GM13976 (cell line): Measurements from ENCODE around the gene ADIPOR2.
A peak's percentile ranks its signal among the peaks of the same experiment; 100 is the strongest.

Source experiments
- DNase-seq: peaks from one replicate; pipeline ENCODE4 v3.0.0; 2012; ENCODE audit warnings: low spot score
- in situ Hi-C: fragments of 300-500 bp; cut with MboI; formaldehyde crosslinking; loops from one replicate; pipeline ENCODE4 v1.12.0; 2022; ENCODE audit warnings: low sequenced_read_pairs, mixed read lengths, inconsistent platforms; ENCODE audit not compliant: unreplicated experiment
- TF ChIP-seq, protein P1 (sequence below): IDR thresholded peaks from 2 replicates; pipeline ENCODE4 v1.5.1; 2012; ENCODE audit warnings: borderline replicate concordance, mild to moderate bottlenecking; ENCODE audit not compliant: insufficient read depth; ENCODE audit errors: extremely low read depth, missing control alignments, control extremely low read depth

ADIPOR2 gene

DNA sequence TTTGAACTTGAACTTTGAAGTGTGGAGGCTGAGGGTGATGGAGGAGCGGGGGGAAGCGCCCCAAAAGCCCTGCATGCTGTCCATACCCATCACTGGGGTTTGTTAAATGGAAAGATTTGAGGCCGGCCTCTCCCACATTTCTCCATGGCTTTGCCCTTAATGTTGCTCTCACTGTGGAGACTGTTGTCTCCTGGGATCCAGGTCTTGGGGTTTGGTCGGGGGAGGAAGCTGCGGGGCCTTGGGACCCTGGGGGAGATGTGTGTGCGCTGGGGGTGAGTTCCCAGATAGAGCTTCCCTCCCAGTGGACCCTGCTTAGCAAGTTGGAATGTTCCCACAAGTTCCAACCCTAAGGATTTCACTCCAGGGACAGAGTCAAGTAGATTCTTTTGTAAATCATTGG lies 101.5 kb downstream of the ADIPOR2 start:
- peak; percentile 8 for DNase-seq
- TF ChIP-seq, protein P1, sequence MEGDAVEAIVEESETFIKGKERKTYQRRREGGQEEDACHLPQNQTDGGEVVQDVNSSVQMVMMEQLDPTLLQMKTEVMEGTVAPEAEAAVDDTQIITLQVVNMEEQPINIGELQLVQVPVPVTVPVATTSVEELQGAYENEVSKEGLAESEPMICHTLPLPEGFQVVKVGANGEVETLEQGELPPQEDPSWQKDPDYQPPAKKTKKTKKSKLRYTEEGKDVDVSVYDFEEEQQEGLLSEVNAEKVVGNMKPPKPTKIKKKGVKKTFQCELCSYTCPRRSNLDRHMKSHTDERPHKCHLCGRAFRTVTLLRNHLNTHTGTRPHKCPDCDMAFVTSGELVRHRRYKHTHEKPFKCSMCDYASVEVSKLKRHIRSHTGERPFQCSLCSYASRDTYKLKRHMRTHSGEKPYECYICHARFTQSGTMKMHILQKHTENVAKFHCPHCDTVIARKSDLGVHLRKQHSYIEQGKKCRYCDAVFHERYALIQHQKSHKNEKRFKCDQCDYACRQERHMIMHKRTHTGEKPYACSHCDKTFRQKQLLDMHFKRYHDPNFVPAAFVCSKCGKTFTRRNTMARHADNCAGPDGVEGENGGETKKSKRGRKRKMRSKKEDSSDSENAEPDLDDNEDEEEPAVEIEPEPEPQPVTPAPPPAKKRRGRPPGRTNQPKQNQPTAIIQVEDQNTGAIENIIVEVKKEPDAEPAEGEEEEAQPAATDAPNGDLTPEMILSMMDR: no peak
- in situ Hi-C loops: loop anchor here (25.0 kb wide), 1 partner anchor 680 kb away; no protein-coding TSS in a partner anchor

DNA sequence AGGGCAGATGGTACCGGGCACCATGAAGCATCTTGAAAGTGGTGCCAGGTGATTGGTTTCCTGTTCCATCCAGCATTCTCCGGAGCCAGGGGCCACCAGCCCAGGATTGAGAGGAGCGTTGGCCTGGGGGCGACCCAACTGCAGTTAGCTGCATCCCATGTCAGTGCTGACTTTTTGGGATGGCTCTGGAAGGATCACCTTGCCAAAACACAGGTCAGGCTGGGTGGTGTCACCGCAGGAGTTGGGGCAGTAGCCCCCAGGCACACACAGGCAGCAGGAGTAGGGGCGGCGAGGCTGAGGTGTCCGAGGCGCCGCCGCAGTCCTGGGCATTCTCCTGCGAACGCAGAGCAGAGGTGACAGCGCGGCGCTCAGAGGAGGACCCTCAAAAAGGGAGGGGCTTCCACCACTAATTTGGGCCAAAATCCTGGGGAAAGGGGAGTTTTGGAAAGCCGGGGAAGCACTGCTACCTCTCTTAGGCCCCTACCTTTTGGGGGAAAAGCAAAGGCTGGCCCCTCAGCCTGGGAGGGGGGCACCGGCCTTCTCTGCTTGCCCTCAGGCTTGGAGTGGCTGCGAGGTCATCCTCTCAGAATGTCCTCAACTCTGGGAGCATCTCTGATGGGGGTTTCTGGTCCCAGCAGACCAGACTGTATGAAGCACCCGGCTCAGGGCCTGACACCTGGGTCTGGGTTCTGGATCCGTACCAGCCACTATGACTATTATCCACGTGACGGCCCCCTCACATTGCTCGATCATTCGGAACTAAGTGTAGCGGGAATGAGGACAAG lies 102.7 kb downstream of the ADIPOR2 start:
- DNase-seq: peak; percentile 7
- in situ Hi-C loops: loop anchor here (25.0 kb wide), 1 partner anchor 681 kb away; no protein-coding TSS in a partner anchor
- TF ChIP-seq, protein P1: no peak

DNA sequence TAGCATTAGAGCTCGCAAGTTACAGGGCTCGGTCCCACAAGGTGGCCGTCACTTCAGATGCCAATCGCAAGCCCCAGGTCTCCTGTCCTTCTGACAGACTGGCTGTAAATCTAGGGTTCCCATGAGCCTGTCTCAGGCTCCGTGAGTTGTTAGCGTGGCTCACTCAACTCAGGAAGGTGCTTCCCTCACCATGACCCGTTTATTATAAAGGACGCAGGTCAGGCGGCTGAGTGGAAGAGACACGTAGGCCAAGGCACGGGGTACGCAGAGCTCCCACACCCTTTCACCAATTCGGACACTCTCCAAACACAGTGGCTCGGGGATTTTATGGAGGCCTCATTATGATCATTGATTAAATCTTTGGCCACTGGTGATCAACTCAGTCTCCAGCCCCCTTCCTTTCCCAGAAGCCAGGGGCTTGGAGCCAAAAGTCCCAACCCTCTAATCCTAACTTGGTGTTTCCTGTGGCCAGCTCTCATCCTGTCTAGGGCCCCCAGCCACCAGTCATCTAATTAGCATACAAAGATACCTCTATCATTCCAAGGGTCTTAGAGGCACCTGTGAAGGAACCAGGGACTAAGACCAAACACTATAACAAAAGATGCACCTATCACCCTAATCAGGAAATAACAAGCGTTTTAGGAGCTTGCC lies 103.7 kb downstream of the ADIPOR2 start:
- no peak for DNase-seq
- in situ Hi-C loops: loop anchor here (25.0 kb wide), 1 partner anchor 682 kb away; no protein-coding TSS in a partner anchor
- TF ChIP-seq, protein P1: no peak

DNA sequence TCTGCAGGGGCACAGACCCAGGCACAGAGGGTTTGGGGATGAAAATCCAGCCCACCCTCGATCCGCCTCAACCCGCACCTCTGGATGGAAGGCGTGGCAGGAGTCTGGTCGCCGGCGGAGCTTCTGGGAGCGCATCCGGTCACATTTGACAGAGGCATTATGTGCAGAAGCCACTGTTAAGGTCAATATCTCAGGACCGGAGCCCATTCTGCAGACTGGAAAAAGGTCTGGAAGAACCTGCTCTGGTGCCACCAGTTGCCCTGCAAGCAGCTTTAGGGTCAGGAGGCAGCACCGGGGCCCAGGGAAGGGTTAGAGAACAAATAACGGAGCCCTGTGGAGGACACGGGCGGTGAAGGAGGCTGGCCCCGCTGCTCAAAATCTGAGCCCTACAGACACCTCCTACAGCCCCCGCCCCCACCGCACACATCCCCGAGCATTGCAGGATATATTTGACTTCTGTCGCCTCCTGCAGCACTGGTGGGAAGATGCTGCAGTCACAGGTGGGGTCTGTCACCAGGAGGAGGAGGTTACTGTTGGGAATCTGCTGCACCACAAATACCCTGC lies 104.4 kb downstream of the ADIPOR2 start:
- in situ Hi-C loops: loop anchor here (25.0 kb wide), 1 partner anchor 683 kb away; no protein-coding TSS in a partner anchor
- DNase-seq: no peak
- TF ChIP-seq, protein P1: no peak

DNA sequence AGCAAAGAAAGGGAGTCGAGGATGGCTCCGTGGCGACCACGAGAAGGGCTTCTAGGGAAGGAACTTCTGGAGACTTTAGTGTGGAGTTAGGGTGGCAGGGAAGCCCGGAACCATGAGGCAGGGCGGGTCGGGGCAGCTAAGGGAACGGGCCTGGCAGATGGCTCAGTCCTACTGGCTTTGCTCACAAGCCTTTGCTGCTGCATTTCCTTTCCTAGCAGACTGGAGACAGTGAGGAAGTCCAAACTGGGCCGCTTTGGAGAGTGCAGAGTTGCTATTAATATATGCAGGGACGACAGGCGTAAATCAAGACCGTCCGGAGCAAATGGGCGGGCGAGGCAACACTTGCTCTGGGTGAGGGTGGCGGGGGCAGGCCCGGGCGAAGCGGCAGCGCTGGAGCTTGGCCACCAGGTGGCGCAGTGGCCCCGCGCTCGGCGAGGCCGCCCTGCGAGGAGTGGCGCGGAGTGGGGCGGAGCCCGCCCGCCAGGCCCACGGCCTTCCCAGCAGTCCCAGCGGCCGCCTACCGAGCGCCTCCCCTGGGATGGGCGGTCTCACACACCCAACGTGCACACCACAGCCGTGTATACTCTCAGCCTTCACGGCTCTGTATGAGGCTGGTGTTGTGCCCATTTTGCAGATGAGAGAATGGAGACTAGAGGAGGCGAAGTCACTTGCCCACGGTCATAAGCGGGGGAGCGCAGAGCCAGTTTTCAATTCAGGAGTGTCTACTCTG lies 105.1 kb downstream of the ADIPOR2 start:
- in situ Hi-C loops: loop anchor here (25.0 kb wide), 1 partner anchor 684 kb away; no protein-coding TSS in a partner anchor
- peak; percentile 97 for DNase-seq
- TF ChIP-seq, protein P1: peak; percentile 98

DNA sequence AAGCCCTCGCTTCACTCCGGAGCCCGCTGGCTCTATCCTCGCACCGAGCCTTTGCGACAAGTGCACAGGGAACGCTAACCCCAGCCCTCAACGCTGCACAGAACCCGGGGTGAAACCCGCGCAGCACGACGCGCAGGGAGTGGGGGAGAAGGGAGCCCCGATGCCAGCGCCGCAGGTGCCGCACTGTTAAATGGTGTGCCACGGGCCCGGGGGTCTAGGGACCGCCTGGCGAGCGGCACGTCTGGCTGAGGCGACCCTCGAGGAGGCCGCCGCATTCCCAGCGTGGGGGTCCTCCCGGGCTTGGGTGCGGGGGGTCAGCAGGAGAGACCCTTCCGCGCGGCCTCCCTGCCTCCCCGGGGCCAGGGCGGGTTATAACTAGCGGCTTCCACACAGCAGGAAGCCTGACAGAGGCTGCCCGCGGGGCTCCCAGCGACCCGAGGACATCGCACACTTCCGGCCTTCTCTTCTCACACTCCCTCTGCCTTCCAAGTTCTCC lies 105.7 kb downstream of the ADIPOR2 start:
- TF ChIP-seq, protein P1: no peak
- in situ Hi-C loops: loop anchor here (25.0 kb wide), 1 partner anchor 684 kb away; no protein-coding TSS in a partner anchor
- peak; percentile 69 for DNase-seq
